H1 (cell line): Measurements from ENCODE around the gene CS.

Experiments
- EZH2 ChIP-seq: fragments of 200-600 bp; sonication (generic); IDR thresholded peaks from 2 replicates; pipeline ENCODE4 v1.7.1; 2012; ENCODE audit warnings: low read depth, mild to moderate bottlenecking, moderate library complexity, low read length, inconsistent platforms; ENCODE audit not compliant: severe bottlenecking
- GABPA ChIP-seq: IDR thresholded peaks from 2 replicates; pipeline ENCODE4 v1.6.1; 2011; ENCODE audit warnings: mild to moderate bottlenecking, low read length, moderate library complexity, borderline replicate concordance; ENCODE audit not compliant: insufficient read depth
- JUND ChIP-seq: IDR thresholded peaks from 2 replicates; pipeline ENCODE4 v1.6.1; 2011; ENCODE audit warnings: mild to moderate bottlenecking, improper control_type of control experiment, low read length
- PHF8 ChIP-seq: fragments of 200-600 bp; sonication (generic); conservative IDR thresholded peaks from 2 replicates; pipeline ENCODE4 v1.7.1; 2012; ENCODE audit warnings: low read depth, mild to moderate bottlenecking, inconsistent platforms, low read length, moderate library complexity
- POLR2AphosphoS5 ChIP-seq: IDR thresholded peaks from 2 replicates; pipeline ENCODE4 v1.6.1; 2011; ENCODE audit warnings: low read depth, low read length
- RFX5 ChIP-seq: IDR thresholded peaks from 2 replicates; pipeline ENCODE4 v1.6.1; 2011; ENCODE audit warnings: low read depth, low read length, improper control_type of control experiment, borderline replicate concordance
- SIRT6 ChIP-seq: IDR thresholded peaks from one replicate; pipeline ENCODE4 v1.7.1; 2012; ENCODE audit warnings: low read length, inconsistent platforms
- TAF1 ChIP-seq: IDR thresholded peaks from 2 replicates; pipeline ENCODE4 v1.6.1; 2011; ENCODE audit warnings: mild to moderate bottlenecking, low read depth, low read length
- TBP ChIP-seq: IDR thresholded peaks from 2 replicates; pipeline ENCODE4 v1.6.1; 2011; ENCODE audit warnings: low read depth, low read length, improper control_type of control experiment
- TF ChIP-seq, protein P1 (sequence below), 3 experiments: IDR thresholded peaks; 1 replicate in 2 of 3; 2 replicates in 1 of 3; pipeline versions ENCODE4 v1.5.1 to v1.6.1; 2011; ENCODE audit warnings: low read length in 3 of 3, mild to moderate bottlenecking in 3 of 3, inconsistent platforms in 2 of 3, low read depth in 1 of 3, moderate library complexity in 1 of 3; ENCODE audit not compliant: insufficient read depth in 1 of 3; ENCODE audit errors: control extremely low read depth in 1 of 3

- TF ChIP-seq, protein P1, sequence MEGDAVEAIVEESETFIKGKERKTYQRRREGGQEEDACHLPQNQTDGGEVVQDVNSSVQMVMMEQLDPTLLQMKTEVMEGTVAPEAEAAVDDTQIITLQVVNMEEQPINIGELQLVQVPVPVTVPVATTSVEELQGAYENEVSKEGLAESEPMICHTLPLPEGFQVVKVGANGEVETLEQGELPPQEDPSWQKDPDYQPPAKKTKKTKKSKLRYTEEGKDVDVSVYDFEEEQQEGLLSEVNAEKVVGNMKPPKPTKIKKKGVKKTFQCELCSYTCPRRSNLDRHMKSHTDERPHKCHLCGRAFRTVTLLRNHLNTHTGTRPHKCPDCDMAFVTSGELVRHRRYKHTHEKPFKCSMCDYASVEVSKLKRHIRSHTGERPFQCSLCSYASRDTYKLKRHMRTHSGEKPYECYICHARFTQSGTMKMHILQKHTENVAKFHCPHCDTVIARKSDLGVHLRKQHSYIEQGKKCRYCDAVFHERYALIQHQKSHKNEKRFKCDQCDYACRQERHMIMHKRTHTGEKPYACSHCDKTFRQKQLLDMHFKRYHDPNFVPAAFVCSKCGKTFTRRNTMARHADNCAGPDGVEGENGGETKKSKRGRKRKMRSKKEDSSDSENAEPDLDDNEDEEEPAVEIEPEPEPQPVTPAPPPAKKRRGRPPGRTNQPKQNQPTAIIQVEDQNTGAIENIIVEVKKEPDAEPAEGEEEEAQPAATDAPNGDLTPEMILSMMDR (IDR thresholded peaks at IDR 0.05; ENCODE audit: control extremely low read depth in 1 of 3, insufficient read depth in 1 of 3, low read depth in 1 of 3, low read length in 3 of 3) = no peak
- TF ChIP-seq TAF1 (no peak), POLR2AphosphoS5 (no peak), EZH2 (no peak), PHF8 (no peak), TBP (no peak), SIRT6 (no peak), RFX5 (no peak), GABPA (no peak), JUND (no peak)
Measured at GRCh38 chr12:56326126-56326525, 26.0 kb upstream of the CS start.
